NCI-H187 treated with DMSO at 0.1 percent for 48 hours (cell line): Measurements from ENCODE around the gene SPDYE2.
"Not testable (repeated sequence)": the region's sequence is repeated elsewhere in the genome, so short reads cannot be mapped to it uniquely, and the experiment has no call there.

Experiments used
- DNase-seq: peaks from one replicate; lab custom pipeline; 2025; lab: John Stamatoyannopoulos, UW

Gene SPDYE2

GRCh38 chr7:102540604-102541003 is 10.4 kb upstream of the SPDYE2 start:
- DNase-seq: not testable (repeated sequence)

- not testable (repeated sequence) for DNase-seq
Measured at GRCh38 chr7:102542083-102542482, 8.9 kb upstream of the SPDYE2 start.

- not testable (repeated sequence) for DNase-seq
Measured at GRCh38 chr7:102542771-102543170, 8.3 kb upstream of the SPDYE2 start.

DNA sequence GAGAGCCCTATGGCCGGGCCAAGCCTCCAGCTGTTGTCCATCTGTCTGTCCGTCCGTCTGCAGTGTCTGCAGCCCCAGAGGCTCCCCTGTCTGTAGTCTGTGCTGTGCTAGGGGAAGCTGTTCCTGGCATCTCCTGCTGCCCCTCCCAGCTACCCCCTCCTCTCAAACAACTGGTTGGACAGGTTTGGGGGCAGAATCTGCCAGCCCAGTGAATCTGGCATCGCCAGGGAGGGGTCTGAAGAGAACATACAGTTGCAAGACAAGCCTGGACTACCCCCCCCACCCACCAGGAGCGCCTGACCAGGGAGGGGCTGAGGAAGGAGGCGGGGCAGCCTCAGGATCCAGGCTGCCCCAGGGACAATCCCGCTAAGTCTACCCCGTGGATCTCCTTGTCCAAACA is 7.4 kb upstream of the SPDYE2 start, which contains the start of gene UPK3BL2:
TSS of gene UPK3BL2 (minus strand) at position 101 of the 400 bp plus-strand sequence. CDS start at position 41, 60 bp downstream.
- DNase-seq: not testable (repeated sequence)

GRCh38 chr7:102544372-102544771 is 6.7 kb upstream of the SPDYE2 start:
- DNase-seq: not testable (repeated sequence)

DNA sequence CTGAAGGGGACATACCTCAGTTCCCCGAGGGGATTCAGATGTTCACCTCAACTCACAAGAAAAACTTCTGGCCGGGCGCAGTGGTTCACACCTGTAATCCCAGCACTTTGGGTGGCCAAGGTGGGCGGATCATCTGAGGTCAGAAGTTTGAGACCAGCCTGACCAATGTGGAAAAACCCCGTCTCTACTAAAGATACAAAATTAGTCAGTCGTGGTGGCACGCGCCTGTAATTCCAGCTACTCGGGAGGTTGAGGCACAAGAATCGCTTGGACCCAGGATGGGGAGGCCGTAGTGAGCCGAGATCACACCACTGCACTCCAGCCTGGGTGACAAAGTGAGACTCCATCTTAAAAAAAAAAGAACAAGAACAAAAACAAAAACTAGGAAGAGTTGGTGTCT is 5.7 kb upstream of the SPDYE2 start:
- DNase-seq: not testable (repeated sequence)

GRCh38 chr7:102546353-102546752 is 4.7 kb upstream of the SPDYE2 start:
- not testable (repeated sequence) for DNase-seq

- DNase-seq: not testable (repeated sequence)
Measured at GRCh38 chr7:102568620-102569019, 17.6 kb downstream of the SPDYE2 start.

GRCh38 chr7:102572261-102573239 is 21.5 kb downstream of the SPDYE2 start, which contains the start of gene POLR2J3:
TSS of gene POLR2J3 (minus strand) at chr7:102572583. CDS start at chr7:102572521, 62 bp downstream.
- DNase-seq: not testable (repeated sequence)

GRCh38 chr7:102574607-102575006 is 23.6 kb downstream of the SPDYE2 start:
- not testable (repeated sequence) for DNase-seq

DNA sequence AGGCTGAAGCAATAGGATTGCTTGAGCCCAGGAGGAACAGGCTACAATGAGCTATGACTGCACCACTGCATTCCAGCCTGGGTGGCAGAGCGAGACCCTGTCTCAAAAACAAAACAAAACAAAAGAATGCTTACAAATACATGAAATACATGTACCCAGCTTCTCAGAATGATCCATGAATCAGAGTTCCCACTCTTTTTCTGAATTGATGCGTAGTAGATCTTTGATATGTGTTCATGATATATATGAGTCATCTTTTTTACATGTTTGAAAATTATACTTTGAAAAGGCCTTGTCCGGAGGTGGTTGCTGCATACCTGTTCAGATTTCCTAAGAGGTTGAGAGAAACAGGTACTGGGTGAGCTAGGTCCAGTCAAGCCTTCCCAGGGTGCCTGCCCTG is 25.3 kb downstream of the SPDYE2 start:
- DNase-seq: not testable (repeated sequence)

- DNase-seq: not testable (repeated sequence)
Measured at GRCh38 chr7:102577315-102578240, 26.6 kb downstream of the SPDYE2 start.

DNA sequence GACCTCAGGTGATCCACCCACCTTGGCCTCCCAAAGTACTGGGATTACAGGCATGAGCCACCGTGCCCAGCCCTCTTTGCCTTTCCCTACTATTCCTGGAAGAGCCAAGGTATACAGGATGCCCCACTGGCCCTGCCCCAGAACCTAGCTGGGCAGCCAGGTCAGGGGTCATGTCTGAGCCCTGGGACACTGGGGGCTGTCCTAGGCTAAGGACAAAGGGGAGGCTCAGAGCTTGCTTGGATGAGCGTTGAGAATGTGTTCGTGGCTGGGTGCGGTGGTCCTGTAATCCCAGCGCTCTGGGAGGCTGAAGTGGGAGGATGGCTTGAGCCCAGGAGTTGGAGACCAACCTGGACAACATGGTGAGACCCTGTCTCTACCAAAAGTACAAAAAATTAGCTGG is 27.5 kb downstream of the SPDYE2 start:
- not testable (repeated sequence) for DNase-seq

DNA sequence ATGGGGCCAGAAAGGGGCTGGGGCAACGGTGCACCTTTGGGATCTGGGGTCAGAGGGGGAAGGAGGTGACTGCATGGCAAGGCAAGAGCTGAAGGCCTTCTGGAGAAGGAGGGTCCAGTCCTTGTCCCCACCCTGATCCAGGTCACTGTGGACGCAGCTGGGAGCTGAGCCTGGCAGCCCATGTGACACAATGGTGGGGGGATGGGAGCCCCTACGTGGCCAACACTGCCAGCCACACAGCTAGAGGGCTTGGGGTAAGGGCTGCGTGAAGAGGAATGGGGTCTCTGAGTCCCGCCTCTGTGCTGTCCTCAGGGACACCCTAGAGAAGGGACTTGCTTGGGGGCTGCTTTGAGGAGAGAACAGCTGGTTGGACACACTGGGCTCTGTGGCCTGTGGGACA is 30.7 kb downstream of the SPDYE2 start:
- DNase-seq: not testable (repeated sequence)

DNA sequence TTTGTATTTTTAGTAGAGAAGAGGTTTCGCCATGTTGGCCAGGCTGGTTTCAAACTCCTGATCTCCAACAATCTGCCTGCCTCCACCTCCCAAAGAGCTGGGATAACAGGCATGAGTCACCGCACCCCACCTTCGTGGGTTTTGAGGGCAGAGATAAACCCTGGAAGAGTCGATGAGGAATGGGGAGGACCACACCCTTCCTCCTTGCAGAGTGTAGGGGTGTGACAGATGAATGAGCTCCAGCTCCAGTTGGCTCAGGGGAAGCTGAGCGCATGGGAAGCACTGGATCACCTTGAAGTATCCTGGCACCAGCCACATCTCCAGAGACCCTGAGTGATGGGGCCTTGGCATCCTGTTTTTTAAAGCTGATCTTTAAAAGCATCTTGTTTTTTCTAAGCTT is 32.5 kb downstream of the SPDYE2 start:
- DNase-seq: not testable (repeated sequence)

- DNase-seq: not testable (repeated sequence)
Measured at GRCh38 chr7:102589857-102590256, 38.8 kb downstream of the SPDYE2 start.

DNA sequence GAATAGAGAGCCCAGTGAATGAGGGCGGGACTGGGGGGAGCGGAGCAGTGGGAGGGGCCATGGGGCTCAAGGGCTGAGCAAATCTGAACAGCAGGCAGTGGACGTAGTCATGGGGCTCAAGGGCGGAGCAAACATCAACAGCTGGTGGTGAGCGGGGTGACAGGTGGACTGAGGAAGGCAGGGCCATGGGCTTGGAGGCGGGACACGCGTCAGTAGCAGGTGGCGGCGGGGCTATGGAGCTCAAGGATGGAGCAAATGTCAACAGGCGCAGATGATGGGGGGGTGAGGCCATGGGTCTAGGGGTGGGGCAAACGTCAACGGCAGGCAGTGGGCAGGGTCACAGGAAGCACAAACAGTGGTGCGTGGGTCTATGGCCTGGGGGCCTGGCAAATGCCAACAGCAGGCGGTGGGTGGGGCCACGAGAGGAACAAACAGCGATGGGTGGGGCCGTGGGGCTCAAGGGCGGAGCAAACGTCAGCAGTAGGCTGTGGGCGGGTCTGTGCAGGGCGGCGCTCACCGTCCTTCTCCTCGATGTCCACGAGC is 41.5 kb downstream of the SPDYE2 start:
- not testable (repeated sequence) for DNase-seq

GRCh38 chr7:102593637-102594334 is 42.8 kb downstream of the SPDYE2 start:
- DNase-seq: not testable (repeated sequence)

GRCh38 chr7:102596036-102596435 is 45.0 kb downstream of the SPDYE2 start:
- not testable (repeated sequence) for DNase-seq

DNA sequence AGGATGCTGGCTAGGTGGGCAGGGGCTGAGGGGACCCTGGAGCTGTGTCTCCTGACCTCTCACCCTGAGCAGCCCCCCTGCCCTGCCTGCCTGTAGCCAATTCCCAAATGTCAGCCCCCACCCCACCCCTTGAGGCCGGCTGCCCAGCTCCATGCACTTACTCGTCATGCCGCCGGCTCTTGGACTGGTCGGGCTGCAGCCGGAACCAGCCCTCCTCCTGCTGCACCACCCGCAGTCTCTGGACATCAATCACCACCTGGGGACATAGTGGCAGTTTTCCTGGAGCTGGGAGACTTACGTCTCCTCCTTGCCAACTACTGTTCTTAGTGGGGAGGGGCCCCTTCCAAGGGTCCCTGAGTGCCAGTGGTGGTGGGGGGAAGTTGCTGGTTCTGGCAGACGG is 48.7 kb downstream of the SPDYE2 start:
- not testable (repeated sequence) for DNase-seq

GRCh38 chr7:102602317-102602716 is 51.3 kb downstream of the SPDYE2 start:
- DNase-seq: not testable (repeated sequence)
